ENCODE measurements around the gene TMEM202.

GRCh38 chr15:72369964-72370363 lies 28.1 kb upstream of the TMEM202 start:
- no peak for TF ChIP-seq CTCF (conservative IDR thresholded peaks at IDR 0.05; ENCODE audit: low read length)
- TF ChIP-seq EZH2phosphoT487 (IDR thresholded peaks at IDR 0.05; ENCODE audit: borderline replicate concordance), result no peak

Data from Loucy (cell line).